Activated T-cell treated with anti-CD3 and anti-CD28 coated beads, Interleukin-2, amount 50 U/mL, for 4 hours (primary cell): Measurements from ENCODE around the gene BAG1. TPM values are rescaled to one million over a fixed set of nuclear protein-coding genes. Genes with fewer than 3 reads are reported as not detected.

Experiments
- ATAC-seq, 2 donors: fragments of 200-7000 bp; cut with Tn5 transposase; one replicate each; pipeline ENCODE4 v1.10.0; 2021
- DNase-seq: peaks from one replicate; pipeline ENCODE4 v3.0.0-alpha.2; 2020
- H3K27me3 Mint-ChIP-seq: one replicate; pipeline ENCODE4 v1.8.0; 2021; ENCODE audit warnings: low read depth, mixed read lengths
- H3K36me3 Mint-ChIP-seq: one replicate; pipeline ENCODE4 v1.8.0; 2022; ENCODE audit warnings: mixed read lengths; ENCODE audit not compliant: insufficient read depth
- H3K4me1 Mint-ChIP-seq: one replicate; pipeline ENCODE4 v1.8.0; 2021; ENCODE audit warnings: low read depth, mixed read lengths
- H3K4me3 Mint-ChIP-seq: one replicate; pipeline ENCODE4 v1.8.0; 2021; ENCODE audit warnings: mild to moderate bottlenecking, moderate library complexity, mixed read lengths
- H3K9me3 Mint-ChIP-seq: one replicate; pipeline ENCODE4 v1.8.0; 2021; ENCODE audit warnings: mixed read lengths
- total RNA-seq, 3 donors: library from RNA; stranded (reverse); gene quantifications; one replicate each; pipeline ENCODE4 v1.2.1, GENCODE V29; 2021

The BAG1 gene
- total RNA-seq, 3 donors from 2014 or later: 115 to 133 (median 117) TPM

DNA sequence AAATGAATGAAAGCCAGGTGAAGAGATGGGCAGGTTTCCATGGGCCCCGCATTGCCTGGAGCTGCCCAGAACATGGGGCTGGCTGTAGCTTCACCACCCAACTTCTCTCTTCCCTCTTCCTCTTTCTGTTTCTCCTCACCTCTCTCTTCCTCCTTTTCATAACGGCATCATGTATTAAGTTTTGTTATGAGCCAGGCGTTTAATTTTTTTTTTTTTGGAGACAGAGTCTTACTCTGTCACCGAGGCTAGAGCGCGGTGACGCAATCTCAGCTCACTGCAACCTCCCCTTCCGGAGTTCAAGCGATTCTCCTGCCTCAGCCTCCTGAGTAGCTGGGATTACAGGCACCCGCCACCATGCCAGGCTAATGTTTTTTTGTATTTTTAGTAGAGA, 37.5 kb downstream of the BAG1 start:
- no peaks in the 10 kb centered on the region for H3K36me3 Mint-ChIP-seq
- peaks cover 9% of the 10 kb centered on the region for H3K4me1 Mint-ChIP-seq
- peaks cover 2% of the 10 kb centered on the region for H3K27me3 Mint-ChIP-seq
- no peaks in the 10 kb centered on the region for H3K9me3 Mint-ChIP-seq
- ATAC-seq (no peak), DNase-seq (no peak)
- H3K4me3 Mint-ChIP-seq: no peak overlapping the region

DNA sequence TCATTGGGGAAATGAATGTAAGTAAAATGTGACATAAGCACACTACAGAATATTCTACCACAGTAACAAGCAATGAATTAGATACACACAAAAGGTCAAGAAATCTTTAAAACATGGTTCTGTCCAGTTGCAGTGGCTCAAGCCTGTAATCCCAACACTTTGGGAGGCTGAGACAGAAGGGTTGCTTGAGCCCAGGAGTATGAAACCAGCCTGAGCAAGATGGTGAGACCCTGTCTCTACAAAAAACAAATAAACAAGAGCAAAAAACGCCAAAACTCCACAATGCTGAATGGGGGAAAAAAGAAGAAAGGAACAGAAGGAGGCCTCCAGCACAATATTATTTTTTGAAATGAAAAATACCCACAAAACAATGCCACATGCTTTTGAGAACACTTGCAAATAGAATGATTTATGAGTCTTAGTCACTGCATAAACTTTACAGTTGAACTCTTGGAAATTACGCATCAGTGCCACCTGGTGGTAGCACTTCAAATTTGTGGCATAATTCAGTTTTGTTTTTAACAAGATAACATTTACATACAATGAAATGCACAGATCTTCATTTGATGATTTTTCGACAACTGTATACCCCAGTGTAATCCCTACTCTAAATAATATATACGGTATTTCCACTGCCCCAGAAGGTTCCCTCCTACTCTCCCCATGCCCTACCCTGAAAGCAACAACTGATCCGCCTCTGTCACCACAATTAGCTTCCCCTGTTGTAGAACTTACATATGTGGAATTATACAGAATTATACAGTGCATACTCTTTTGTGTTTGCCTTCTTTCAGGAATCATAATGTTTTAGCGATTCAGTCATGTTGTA, 39.0 kb downstream of the BAG1 start:
- peaks cover 14% of the 10 kb centered on the region for H3K4me1 Mint-ChIP-seq
- H3K36me3 Mint-ChIP-seq: no peaks in the 10 kb centered on the region
- peaks cover 2% of the 10 kb centered on the region for H3K27me3 Mint-ChIP-seq
- DNase-seq: peak; percentile 71
- peak; percentile 71 to 79 for ATAC-seq
- H3K9me3 Mint-ChIP-seq: no peaks in the 10 kb centered on the region
- H3K4me3 Mint-ChIP-seq: no peak overlapping the region

DNA sequence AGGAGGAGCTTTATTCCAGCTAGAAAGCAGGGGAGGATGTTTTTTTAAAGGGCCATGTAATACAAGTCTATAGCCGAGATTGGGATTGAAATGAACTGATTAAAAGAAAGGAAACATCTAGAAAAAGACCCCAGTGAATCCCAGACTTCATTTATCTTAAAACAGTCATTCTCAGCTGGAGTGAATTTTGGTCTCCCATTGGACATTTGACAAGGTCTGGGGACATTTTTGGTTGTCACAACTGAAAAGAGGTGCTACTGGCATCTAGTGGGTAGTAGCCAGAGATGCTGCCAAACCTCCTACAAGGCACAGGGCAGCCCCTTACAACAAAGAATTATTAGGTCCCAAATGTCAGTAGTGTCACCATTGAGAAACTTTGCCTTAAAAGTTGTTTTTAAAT, 40.8 kb downstream of the BAG1 start:
- ATAC-seq (no peak), DNase-seq (no peak)
- peaks cover 14% of the 10 kb centered on the region for H3K4me1 Mint-ChIP-seq
- peaks cover 2% of the 10 kb centered on the region for H3K27me3 Mint-ChIP-seq
- no peaks in the 10 kb centered on the region for H3K9me3 Mint-ChIP-seq
- H3K36me3 Mint-ChIP-seq: no peaks in the 10 kb centered on the region
- no peak overlapping the region for H3K4me3 Mint-ChIP-seq

DNA sequence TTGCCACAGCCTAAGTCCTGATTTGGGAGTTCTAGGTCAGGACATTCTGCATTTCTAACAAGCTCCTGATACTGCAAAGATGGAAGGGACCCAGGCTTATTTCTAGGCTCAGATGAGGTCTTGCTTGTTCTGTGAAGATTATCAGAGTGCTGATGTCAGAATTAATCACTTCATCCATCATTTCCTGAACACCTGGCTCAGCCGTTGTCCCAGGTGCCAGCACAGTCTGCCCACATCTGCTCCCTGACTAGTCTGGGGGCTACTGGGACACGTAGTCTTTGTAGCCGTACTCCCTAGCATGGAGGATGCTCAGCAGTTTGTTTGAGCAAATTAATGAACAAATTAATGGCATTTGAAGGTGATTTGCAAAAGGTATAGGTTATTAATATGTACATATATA, 42.5 kb downstream of the BAG1 start:
- ATAC-seq (no peak), DNase-seq (no peak)
- Mint-ChIP-seq H3K9me3 (no peaks in the 10 kb centered on the region), H3K4me3 (no peak overlapping the region), H3K27me3 (peaks cover 2% of the 10 kb centered on the region), H3K4me1 (peaks cover 14% of the 10 kb centered on the region), H3K36me3 (no peaks in the 10 kb centered on the region)

DNA sequence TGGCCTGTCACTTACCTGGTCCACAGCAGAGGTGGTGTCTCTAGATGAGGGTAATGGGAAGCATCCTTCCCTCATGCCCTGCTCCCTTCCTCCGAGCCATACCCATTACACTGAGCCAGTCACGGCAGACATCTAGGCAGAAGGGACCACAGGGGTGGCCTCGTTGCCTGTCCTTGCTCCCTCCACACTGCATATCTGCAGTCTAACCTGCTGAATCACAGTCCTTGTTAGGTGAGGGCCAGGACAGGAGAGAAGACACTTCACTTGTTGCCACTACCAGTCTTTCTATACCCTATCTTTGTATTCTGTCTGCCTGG, 43.0 kb downstream of the BAG1 start:
- peaks cover 14% of the 10 kb centered on the region for H3K4me1 Mint-ChIP-seq
- no peak for DNase-seq
- H3K27me3 Mint-ChIP-seq: peaks cover 2% of the 10 kb centered on the region
- ATAC-seq: no peak
- no peaks in the 10 kb centered on the region for H3K36me3 Mint-ChIP-seq
- no peak overlapping the region for H3K4me3 Mint-ChIP-seq
- H3K9me3 Mint-ChIP-seq: no peaks in the 10 kb centered on the region

DNA sequence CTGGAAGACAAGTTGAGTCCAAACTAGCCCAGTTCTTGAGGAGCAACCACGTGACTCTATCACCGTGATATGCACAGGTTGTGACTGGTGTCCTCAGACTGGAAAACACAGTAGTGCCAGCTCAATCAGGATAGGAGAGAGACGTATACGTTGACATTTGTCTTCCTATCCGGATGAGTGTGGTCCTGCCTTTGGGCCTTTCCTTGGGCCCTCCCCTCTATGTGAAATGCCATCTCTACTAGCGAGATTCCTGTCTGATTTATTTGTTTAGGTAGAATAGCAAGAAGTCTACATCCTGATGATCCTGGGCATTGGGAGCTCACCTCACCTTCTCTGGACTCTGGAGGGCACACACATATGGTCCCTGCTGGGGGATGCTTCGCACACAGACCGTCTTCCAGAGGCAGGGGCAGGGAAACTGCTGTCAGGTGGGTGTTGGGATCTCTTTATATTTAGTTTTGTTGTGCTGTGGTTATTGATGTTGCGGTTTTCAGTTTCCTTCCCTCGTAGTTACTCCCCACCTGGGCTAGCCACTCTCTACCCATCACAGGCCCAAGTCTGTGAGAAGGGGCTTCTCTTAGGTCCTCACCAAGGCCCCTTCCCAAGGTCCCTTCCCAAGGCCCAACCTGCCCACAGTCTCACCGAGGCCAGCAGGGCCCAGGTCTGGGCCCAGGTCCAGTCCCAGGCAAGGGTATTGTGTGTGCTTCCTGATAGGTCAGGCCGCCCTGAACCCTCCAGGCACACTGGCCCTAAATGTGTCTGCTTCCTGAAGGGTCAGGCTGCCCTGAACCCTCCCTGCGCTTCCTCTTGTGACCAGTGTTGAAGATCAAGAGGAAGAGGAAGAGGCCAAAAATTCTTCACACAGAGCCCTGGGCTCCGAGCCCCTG, 43.6 kb downstream of the BAG1 start:
- H3K36me3 Mint-ChIP-seq: no peaks in the 10 kb centered on the region
- H3K9me3 Mint-ChIP-seq: no peaks in the 10 kb centered on the region
- peak in 1 of 2 donors; percentile 21 for ATAC-seq
- H3K27me3 Mint-ChIP-seq: peaks cover 2% of the 10 kb centered on the region
- H3K4me1 Mint-ChIP-seq: peaks cover 14% of the 10 kb centered on the region
- DNase-seq: no peak
- no peak overlapping the region for H3K4me3 Mint-ChIP-seq

DNA sequence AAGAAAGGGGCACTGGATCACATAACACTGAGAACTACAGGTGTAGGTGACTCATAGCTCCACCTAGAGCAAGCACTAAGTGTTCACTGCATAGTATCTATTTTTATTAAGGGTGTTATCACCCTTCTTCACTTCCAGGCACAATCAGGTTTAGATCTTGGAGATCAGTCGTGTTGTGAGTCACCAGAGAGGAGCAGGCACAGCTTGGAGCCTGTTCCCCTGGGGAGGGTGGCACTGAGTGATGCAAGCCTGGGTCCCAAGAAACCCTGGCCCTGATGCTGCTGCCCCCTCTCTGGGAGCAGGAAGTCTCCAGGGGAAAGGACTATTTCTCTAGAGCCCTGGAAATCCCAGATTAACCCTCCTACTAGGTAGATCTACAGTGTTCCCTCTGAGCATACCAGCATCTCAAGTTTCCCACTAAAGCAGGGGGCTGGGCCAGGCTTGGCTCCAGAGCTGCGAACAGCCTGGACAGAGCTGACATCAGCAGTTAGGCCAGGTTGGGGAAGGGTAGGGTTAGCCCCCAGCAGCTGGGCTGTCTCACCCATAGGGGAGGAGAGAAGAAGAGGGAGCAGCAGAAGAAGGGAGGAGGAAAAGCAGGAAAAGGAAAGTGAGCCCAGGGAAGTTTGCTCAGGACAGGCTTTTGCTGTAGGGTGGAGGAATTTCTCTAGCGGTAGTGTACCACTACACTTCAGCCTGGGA, 52.7 kb downstream of the BAG1 start:
- ATAC-seq: no peak
- H3K36me3 Mint-ChIP-seq: no peaks in the 10 kb centered on the region
- no peak for DNase-seq
- no peaks in the 10 kb centered on the region for H3K9me3 Mint-ChIP-seq
- H3K4me3 Mint-ChIP-seq: no peak overlapping the region
- no peaks in the 10 kb centered on the region for H3K27me3 Mint-ChIP-seq
- no peaks in the 10 kb centered on the region for H3K4me1 Mint-ChIP-seq

DNA sequence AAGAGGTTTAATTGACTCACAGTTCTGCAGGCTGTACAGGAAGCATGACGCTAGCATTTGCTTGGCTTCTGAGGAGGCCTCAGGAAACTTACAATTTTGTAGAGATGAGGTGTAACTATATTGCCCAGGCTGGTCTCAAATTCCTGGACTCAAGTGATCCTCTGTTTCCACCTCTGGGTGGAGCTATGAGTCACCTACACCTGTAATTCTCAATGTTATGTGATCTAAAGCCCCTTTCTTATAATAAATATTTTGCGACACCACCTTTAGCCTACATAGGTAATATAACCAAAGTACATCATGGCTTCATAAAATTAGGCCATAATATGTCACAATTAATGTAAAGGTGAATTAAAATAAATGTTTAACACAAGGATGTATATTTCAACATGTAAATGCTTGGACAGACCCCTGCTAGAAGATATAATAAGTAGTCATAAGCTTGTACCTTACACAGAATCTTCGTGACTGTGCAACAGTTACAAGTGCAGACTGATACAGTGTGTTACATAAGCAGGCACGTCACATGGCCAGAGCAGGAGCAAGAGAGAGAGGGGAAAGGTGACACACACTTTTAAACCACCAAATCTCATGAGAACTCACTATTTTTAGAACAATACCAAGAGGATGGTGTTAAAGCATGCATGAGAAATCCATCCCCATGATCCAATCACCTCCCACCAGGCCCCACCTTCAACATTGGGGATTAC, 54.3 kb downstream of the BAG1 start:
- H3K9me3 Mint-ChIP-seq: no peaks in the 10 kb centered on the region
- no peaks in the 10 kb centered on the region for H3K4me1 Mint-ChIP-seq
- H3K27me3 Mint-ChIP-seq: no peaks in the 10 kb centered on the region
- H3K4me3 Mint-ChIP-seq: no peak overlapping the region
- DNase-seq (no peak), ATAC-seq (no peak)
- H3K36me3 Mint-ChIP-seq: no peaks in the 10 kb centered on the region

DNA sequence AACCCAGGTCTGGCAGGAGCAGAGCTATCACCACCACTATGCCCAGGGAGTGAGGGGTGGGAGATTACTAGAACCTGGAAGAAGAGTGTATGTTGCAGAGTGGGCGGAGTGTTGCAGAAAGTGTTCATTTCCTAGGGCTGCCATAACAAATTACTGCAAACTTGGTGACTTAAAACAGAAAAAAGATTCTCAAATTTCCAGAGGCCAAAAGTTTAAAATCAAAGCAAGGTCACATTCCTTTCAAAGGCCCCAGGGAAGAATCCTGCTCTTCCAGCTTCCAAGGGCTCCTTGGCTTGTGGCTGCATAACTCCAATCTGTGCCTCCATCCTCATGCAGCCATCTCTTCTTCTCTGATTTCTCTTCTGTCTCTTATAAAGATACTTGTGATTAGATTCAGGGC, 55.1 kb downstream of the BAG1 start:
- Mint-ChIP-seq H3K9me3 (no peaks in the 10 kb centered on the region), H3K4me1 (no peaks in the 10 kb centered on the region), H3K36me3 (no peaks in the 10 kb centered on the region), H3K27me3 (no peaks in the 10 kb centered on the region), H3K4me3 (no peak overlapping the region)
- DNase-seq: no peak
- ATAC-seq: no peak

DNA sequence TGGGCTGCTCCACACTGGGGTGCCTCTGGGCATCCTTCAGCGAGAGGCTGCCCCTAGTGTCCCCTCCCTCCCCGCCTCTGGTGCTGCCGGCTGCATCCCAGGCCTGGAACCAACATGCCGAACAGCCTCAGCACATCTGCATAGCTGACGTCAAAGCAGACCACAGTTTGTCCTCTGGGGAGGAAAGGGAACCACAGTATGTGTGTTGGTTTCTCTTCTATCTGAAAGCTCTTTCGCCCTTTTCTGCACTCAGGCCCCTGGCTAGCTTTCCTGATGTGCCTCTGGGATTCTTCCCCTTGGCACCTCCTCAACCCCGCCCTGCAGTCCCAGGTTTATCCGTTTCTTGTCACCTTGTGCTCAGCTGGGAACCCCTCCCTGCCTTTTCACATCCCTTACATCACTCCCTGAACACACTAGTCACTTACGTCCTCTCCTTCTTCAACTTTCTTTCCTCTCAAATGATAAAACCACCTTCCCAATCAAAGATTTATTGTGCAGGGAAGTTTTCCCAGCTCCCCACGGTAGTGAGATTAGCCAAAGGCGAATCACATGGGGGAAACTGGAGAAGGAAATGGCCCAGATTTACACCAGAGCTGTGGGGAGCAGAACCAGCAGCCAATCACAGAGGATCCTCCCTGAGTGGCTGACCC, 61.8 kb downstream of the BAG1 start:
- H3K27me3 Mint-ChIP-seq: peaks cover 5% of the 10 kb centered on the region
- H3K4me1 Mint-ChIP-seq: peaks cover 8% of the 10 kb centered on the region
- no peaks in the 10 kb centered on the region for H3K9me3 Mint-ChIP-seq
- DNase-seq (no peak), ATAC-seq (peak; percentile 58 to 67)
- H3K4me3 Mint-ChIP-seq: no peak overlapping the region
- no peaks in the 10 kb centered on the region for H3K36me3 Mint-ChIP-seq

Other genes with a start within 250 kb of the BAG1 start
- 100 to 1,000 TPM; 304 to 321 (median 315) TPM for gene DNAJA1, start 239.4 kb downstream of the BAG1 start, total RNA-seq
- 10 to 100 TPM; 31.0 to 33.9 (median 32.3) TPM for gene SMU1, start 188.0 kb downstream of the BAG1 start, total RNA-seq
- 10 to 100 TPM; 30.2 to 43.4 (median 32.0) TPM for gene B4GALT1, start 97.4 kb downstream of the BAG1 start, total RNA-seq
- gene SPINK4, start 24.5 kb downstream of the BAG1 start, total RNA-seq: not detected
- gene CHMP5, start 341 bp upstream of the BAG1 start, total RNA-seq: 10 to 100 TPM; 45.0 to 59.5 (median 46.8) TPM
- 10 to 100 TPM; 35.2 to 42.6 (median 36.0) TPM for gene NFX1, start 25.8 kb upstream of the BAG1 start, total RNA-seq
- not detected for gene AQP7, start 137.9 kb upstream of the BAG1 start, total RNA-seq
- gene AQP3, start 182.9 kb upstream of the BAG1 start, total RNA-seq: 1 to 10 TPM; 4.5 to 5.5 (median 5.3) TPM
- 100 to 1,000 TPM; 150 to 170 (median 165) TPM for gene NOL6, start 209.2 kb upstream of the BAG1 start, total RNA-seq